Limb (tissue), 2 donors: ENCODE measurements around the gene RPS6KA3.
"Not testable (repeated sequence)": the region's sequence is repeated elsewhere in the genome, so short reads cannot be mapped to it uniquely, and the experiment has no call there.

ENCODE experiments used
- DNase-seq, 2 donors: peaks; one replicate each; pipeline ENCODE4 v3.0.0-alpha.2; 2016; ENCODE audit errors: extremely low spot score in 2 of 2

The RPS6KA3 gene

DNA sequence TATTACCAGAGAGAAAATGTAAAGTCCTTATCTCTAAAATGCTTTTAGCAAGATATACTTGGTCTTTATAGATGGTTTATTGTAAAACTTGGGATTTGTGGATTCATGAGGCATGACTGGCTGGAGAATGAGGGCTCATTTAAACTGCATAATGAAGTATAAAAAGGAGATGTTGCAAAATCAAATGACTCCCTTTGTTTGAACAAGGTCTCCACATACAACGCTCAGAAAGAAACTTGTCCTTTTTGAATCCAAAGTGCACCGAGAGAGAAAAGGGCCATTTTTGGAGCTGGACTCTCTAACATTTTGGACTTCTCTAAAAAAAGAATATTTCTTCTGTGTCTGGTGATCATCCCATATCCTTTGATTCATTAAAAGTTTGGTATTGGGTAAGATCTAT is 117.4 kb downstream of the RPS6KA3 start:
- no peak for DNase-seq

GRCh38 chrX:20147561-20147960 is 119.1 kb downstream of the RPS6KA3 start:
- DNase-seq, result no peak

- DNase-seq, result no peak
Measured at GRCh38 chrX:20144491-20144890, 122.2 kb downstream of the RPS6KA3 start.

DNA sequence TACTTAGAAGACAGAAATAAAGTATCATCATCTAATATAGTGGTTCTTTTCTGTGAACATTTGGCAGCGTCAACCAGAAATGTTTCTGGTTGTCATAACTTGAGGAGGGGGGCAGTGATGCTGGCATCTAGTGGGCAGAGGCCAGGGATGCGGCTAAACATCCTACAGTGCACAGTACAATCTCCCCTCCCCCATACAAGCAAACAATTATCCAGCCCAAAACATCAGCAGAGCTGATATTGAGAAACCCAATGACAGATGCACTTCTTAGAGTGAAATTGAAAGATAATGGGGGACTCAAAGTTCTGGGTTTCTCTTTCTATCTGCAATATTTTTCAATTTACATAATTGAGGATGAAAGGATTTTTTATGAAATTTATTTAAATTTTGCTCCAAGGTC is 123.1 kb downstream of the RPS6KA3 start:
- no peak for DNase-seq

DNA sequence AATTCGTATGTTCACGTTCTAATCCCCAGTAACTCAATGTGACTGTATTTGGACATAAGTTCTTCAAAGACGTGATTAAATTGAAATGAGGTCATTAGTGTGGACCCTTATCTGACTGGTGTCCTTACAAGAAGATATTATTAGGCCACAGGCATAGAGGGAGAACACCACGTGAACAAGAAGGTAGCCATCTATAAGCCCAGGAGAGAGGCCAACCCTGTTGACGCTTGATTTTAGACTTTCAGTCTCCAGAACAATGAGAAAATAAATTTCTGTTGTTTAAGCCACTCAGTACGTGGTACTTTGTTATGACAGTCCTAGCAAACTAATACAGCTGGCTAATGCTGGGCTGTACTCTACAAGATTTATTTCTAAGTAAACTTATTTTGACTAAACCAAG is 123.6 kb downstream of the RPS6KA3 start:
- no peak for DNase-seq

DNA sequence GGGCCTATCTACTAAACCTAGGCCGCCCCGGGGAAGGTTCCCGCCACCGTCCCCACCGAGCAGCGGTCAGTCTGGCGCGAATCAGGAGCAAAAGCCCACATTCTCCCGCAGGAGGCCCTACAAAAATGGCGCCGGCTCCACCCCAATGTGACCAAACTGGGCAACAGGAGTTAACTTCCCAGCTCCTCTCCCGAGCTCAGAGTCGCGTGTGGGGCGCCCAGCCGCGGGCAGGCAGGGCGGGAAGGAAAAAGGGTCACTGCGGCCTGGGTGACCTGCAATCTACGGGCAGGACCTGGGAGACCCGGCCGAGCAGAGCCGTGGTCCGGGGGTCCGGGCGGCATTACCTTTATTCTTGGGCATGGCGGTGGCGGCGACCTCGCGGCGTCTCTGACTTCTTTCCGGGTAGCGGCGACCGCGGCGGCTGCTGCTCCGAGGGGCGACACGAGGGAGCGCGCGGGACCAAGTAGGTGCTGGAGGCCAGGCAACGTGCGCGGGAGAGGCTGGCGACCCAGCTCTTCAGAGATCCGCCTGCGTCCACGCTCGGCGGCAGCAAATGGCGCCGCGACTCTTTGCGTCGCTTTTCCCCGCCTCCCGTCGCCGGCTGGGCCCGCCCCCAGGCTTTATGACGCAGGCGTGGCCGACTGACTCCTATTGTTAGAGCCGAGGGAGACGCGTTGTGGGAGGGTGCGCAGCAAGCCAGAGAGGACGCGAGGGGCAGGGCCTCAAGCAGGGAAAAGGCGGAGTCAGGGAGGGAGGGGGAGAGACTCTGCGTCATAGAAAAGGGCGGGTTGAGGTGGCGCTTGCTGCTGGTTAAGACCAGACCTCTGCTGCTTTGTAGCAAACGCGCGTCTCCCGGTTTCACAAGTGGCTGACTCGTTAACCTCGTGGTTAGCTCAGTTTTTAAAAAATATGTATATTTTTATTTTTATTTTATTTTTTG is 125.2 kb downstream of the RPS6KA3 start, which contains the start of gene EIF1AX:
TSS of gene EIF1AX (minus strand) at position 558 of the 940 bp plus-strand sequence. CDS start at position 360, 198 bp downstream.
- peak; percentile 95 for DNase-seq

DNA sequence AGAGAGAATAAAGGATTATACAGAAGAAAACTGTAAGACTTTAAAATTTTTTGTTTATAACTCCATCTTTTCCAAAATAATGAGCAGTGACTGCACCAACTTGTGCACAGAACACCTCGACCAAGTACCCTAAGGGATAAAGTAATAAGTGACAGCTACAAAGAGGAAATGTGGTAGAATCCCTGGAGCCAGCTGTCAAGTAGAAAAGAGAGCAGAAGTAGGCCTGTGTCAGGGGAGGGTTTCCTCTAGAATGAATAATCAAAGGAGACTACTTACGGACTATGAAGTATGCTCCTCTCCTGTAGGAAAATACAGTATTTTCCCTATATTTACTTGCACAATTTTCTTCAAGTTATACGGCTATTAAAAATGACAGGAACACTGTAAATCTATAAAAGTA is 126.3 kb downstream of the RPS6KA3 start:
- DNase-seq, result no peak

DNA sequence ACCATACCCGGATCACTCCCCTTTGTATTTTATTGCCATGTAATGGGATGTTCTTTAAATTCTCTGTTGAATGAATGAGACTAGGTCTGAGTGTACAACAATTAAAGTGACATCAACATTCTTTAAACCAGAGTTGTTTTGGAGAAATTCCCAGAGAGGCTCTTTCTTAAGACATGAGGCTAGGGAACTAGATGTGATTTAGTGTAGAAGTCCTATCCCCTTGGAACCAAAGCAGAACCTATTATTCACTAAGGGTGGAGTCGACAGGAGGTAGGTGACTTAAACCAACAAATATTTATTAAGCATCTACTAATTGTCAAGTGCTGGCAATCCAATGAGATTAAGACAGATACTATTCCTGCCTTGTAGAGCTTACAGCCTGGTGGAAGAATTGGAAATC is 126.7 kb downstream of the RPS6KA3 start:
- no peak for DNase-seq

DNA sequence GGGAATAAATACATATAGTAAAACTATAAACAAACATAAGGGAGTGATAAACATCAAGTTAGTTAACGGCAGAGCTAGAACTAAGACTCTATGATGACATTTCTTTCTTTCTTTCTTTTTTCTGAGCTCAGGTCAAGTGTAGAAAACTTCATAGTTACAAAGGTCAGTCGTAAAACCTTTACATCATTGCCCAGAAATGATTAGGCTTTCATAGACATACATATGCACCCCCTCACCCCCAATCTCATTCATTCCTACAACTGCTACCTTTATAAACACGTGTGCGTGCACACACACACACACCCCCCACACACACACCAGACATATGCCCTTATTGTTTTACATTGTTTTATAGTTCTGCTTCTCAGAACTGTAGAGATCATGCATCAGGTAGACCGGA is 130.8 kb downstream of the RPS6KA3 start:
- no peak for DNase-seq

DNA sequence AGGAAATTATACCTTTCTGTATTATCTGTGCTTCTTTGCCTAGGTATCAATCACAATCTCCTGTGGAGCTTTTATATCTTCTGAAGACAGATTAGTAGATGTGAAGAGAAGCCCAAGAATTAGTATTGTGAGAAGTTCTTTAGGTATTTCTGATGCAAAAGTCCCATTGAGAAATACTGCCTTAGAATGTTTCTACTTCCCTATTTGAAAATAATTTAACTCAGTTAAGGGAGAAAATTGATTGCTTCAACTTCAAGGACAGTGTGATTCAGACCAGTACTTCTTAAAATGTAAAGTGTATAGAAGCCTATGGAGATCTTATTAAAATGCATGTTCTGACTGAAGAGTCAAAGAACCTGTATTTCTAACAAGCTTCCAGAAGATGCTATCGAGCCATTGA is 134.0 kb downstream of the RPS6KA3 start:
- DNase-seq, result no peak

GRCh38 chrX:20130357-20130756 is 136.4 kb downstream of the RPS6KA3 start:
- DNase-seq, result no peak

DNA sequence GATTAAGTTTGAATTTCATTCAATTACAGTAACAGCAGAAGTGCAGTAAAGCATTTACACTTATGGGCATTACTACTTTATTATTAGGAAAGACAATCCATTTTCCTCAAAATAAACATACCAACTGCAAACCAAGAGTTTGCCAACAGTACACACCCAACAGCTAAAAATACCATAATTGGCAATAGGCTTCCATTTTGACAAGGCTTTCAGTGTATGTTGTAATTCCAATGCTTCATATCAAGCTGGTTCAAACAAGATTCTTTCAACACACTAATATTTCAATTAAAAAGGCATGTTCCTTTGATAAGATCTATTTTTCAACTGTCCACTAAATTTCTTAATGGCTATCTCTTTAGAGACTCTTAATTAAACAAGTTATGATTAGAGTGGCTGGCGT is 137.2 kb downstream of the RPS6KA3 start:
- DNase-seq, result no peak

DNA sequence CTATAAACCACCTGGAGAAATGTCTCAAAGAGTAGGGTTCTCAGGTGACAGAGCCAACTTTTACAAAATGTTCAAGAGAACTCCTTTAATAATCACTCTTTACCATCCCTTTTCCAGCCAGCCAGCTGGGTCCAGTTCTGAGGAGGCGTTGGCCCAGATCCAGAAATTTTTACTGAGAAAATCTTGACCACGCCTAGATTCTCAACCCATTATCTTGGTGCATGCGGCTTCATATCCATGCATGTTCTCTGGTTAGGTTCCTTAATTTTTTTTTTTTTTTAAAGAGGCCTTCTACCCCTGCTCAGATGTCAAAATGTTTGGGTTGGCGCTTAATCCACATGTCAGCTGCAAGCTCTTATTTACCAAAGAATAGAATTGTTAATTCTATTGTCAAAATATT is 138.0 kb downstream of the RPS6KA3 start:
- DNase-seq, result no peak

DNA sequence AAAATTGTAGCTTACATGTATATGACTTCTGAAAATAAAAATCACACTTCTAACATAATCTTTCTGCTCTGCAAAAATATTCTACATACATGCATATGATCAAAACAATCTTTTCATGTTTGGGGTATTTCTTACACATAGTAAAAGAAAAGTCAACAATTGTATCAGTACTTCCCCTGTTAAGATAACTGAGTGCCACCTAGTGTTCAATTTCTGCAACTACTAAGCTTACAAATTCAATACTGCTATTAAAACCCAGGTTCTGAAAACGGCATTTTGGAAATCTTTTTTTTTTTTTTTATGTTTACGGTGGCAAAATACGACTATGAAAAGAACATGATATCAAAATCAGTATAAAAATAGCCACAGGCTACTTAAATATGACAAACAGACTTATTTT is 139.3 kb downstream of the RPS6KA3 start:
- DNase-seq, result not testable (repeated sequence)

GRCh38 chrX:20126833-20127232 is 139.9 kb downstream of the RPS6KA3 start:
- DNase-seq, result not testable (repeated sequence)

DNA sequence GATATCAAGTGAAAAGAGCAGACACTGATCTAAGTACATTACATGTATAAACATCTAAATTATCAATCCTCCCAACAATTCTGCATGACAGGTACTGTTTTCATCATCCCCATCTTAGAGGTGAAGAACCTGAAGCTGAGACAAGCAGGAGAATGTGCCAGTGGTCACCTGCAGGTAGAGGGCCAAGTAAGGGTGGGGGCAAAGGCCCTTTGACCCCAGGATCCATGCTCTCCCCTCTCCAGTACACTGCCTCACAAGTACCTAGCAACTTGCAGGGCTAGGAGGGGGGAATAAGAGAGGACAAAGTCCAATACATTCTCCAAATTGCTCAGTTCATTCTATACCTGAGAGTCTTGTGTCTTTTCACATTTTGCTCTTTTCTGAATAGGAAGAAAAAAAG is 141.7 kb downstream of the RPS6KA3 start:
- no peak for DNase-seq

- no peak for DNase-seq
Measured at GRCh38 chrX:20118065-20118824, 148.5 kb downstream of the RPS6KA3 start.

GRCh38 chrX:20116577-20117240 is 150.0 kb downstream of the RPS6KA3 start, which contains the start of gene MAP7D2:
TSS of gene MAP7D2 (minus strand) at chrX:20116907. CDS start at chrX:20116879, 28 bp downstream.
- peak in 1 of 2 donors; percentile 39 for DNase-seq

- peak in 1 of 2 donors; percentile 24 for DNase-seq
Measured at GRCh38 chrX:20116087-20116576, 150.6 kb downstream of the RPS6KA3 start.

GRCh38 chrX:20112022-20112774 is 154.5 kb downstream of the RPS6KA3 start:
- no peak for DNase-seq

DNA sequence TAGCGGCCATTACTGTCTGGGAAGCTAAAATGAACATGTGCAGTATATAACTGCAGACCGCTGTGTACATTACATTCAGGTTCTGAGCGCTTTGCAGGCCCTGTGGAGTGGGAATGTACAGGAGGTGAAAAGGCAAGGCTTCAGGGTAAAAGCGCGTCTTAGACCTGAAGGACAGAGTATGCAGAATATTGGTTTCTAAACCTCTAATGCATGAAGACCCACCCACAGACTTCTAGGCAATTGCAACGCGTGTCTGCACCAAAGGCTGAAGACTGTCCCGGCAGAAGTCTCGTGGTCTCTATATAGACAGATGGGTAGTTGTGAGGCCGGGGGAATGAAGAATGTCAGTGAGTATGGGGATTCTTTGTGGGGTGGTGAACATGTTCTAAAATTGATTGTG is 155.4 kb downstream of the RPS6KA3 start:
- DNase-seq, result no peak
